HG02870 (cell line): ENCODE results near the gene ZNF784.

Experiments
- ATAC-seq: cut with Tn5 transposase; IDR thresholded peaks from one replicate; pipeline ENCODE4 v1.9.1; 2021; ENCODE audit warnings: mild to moderate bottlenecking, moderate library complexity; ENCODE audit not compliant: unreplicated experiment

The ZNF784 gene

GRCh38 chr19:55644191-55644833, 19.9 kb upstream of the ZNF784 start:
- no peak for ATAC-seq

- ATAC-seq = no peak
Observed at GRCh38 chr19:55643887-55644176, 19.5 kb upstream of the ZNF784 start.

GRCh38 chr19:55643003-55643886, 18.9 kb upstream of the ZNF784 start, which contains the start of gene ZNF581:
ZNF581 (plus strand) TSS chr19:55643649; CDS start chr19:55644572, 923 bp downstream.
- no peak for ATAC-seq

- no peak for ATAC-seq
Observed at GRCh38 chr19:55642153-55643002, 18.0 kb upstream of the ZNF784 start.

- ATAC-seq = no peak
Observed at GRCh38 chr19:55641426-55642152, 17.2 kb upstream of the ZNF784 start.

GRCh38 chr19:55640577-55641425, 16.4 kb upstream of the ZNF784 start, which contains the start of gene ZNF580:
ZNF580 (plus strand) TSS chr19:55641002; CDS start chr19:55642509, 1,507 bp downstream.
- no peak for ATAC-seq

- no peak for ATAC-seq
Observed at GRCh38 chr19:55640043-55640576, 15.7 kb upstream of the ZNF784 start.

- no peak for ATAC-seq
Observed at GRCh38 chr19:55638864-55639359, 14.5 kb upstream of the ZNF784 start.

- ATAC-seq = no peak
Observed at GRCh38 chr19:55637534-55637933, 13.2 kb upstream of the ZNF784 start.

GRCh38 chr19:55636723-55637122, 12.4 kb upstream of the ZNF784 start:
- no peak for ATAC-seq

- ATAC-seq = no peak
Observed at GRCh38 chr19:55635856-55636440, 11.6 kb upstream of the ZNF784 start.

GRCh38 chr19:55635334-55635717, 11.0 kb upstream of the ZNF784 start:
- ATAC-seq = no peak

GRCh38 chr19:55633861-55634260, 9.5 kb upstream of the ZNF784 start:
- no peak for ATAC-seq

GRCh38 chr19:55632463-55632834, 8.1 kb upstream of the ZNF784 start:
- ATAC-seq = no peak

- ATAC-seq = no peak
Observed at GRCh38 chr19:55626350-55626749, 2.0 kb upstream of the ZNF784 start.

GRCh38 chr19:55625004-55625326, 599 bp upstream of the ZNF784 start:
- ATAC-seq = no peak

- no peak for ATAC-seq
Observed at GRCh38 chr19:55623561-55623960, 805 bp downstream of the ZNF784 start.

- ATAC-seq = no peak
Observed at GRCh38 chr19:55623130-55623529, 1.2 kb downstream of the ZNF784 start.
